ENCODE data around the gene SOX10.
A peak's percentile ranks its signal among the peaks of the same experiment; 100 is the strongest.

Gene SOX10

DNA sequence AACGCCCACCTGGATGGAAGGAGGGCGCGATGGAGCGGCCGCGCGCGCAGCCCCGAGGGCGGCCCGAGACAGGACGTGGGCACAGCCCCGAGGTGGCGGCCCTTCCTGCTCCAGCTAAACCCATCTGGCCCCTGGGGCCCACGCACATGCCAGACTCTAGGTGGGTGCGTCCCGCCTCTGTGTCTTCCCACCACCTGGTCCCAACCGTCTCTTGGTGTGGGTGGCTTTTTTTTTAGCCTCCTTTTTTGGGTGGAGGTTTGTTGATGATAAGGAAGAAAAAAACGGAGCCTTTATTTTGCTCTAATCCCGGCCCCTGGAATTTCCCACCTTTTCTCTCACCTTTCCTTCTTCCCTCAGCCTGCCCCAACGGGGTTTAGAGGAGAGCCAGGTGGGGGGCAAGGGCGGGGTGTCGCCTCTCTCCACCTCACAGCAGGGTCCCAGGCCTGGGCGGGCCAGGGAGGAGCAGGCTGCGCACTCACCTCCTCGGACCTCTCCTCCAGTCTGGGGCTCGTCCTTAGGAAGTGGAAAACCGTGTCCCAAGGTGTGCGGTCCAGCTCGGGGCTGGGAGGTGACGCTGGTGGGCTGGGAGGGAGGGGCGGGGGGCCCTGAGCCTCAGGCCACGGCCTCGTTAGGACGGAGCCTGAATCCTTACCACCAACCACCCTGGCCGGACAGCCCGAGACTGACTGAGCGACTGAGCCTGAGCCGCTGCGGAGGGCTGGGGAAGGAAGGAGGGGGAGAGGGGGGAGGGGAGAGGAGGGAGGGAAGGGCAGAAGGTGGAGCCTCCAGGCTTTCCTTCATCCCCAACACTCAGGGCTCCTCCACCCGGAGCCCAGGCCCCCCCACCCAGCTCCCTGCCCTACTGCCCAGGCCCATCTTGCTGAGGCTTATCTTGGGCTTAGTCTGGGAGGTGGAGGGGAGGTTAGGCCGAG lies at the start of gene SOX10:
Gene SOX10, minus strand, starts transcription at position 696 of the 932 bp plus-strand sequence. CDS start 771 bp downstream, outside the sequence.
- no peak for DNase-seq

DNA sequence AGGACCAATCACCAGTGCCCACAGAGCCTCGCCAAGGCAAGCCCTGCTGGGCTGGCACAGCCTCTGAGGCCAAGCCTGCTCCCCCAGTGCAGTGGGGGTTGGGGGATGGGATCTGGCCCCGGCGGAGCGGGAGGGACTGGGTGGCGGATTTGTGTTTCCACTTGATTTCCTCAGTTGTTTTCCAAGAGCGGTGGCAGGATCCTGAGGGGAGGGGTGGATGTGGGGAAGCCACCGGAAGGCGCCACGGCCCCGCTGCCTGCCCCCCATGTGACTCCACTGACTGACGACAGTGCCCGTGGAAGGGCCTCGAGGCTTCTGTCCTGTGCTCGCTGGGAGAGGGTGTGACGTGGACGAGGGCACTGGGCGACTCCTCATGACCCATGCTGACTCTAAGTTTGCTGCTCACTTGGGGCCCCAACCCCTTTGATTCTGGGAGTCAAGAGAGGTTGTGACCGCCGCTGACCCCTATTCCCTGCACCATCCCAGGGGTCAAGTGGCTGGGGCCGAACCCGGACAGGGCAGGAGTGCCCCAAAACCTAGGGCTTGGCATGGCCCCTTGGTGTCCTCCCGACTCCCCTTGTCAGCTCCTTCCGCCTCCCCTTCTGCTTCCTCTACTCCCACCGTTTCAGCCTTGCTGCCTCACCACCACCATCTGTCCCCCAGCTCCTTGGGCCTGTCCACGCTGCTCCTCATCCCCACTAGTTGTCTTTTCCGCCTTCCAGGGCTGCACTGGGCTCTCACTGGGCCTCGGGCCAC lies 49.3 kb upstream of the SOX10 start:
- DNase-seq, result no peak

DNA sequence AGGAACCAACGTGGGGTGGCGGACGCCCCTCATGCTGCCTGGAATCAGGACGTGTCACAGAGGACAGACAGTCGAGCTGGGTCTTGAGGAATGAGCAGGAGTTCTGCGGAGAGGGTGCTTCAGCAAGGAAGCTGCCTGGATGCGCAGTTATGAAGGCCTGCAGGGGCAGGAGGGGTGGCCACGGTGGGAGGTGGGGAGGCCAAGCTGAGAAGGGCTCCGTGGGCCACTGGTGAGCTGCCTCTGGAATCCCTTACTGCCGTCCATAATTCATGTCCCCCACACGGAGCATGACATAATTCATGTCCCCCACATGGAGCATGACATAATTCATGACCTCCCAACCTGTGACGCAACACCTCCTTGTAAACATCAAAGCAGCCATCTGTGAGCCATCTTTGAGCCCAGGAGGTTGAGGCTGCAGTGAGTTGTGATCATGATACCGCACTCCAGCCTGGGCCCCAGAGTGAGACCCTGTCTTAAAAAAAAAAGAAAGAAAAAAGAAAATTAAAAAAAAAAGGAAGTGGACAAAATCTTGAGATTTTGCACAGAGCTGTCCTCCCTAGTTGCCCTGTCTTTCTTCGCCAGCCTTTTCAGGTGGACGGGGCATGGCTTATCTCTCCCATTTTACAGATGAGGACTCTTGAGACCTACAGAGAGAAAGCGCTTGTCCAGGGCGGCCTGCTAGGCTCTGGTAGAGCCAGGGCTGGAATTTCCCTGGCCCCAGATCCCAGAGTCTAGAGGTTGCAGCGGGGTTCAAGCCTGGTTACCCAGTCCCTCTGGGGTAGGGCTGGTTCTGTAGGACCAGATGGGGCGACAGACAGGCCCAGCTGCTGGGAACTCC lies 48.5 kb upstream of the SOX10 start:
- DNase-seq, result no peak

DNA sequence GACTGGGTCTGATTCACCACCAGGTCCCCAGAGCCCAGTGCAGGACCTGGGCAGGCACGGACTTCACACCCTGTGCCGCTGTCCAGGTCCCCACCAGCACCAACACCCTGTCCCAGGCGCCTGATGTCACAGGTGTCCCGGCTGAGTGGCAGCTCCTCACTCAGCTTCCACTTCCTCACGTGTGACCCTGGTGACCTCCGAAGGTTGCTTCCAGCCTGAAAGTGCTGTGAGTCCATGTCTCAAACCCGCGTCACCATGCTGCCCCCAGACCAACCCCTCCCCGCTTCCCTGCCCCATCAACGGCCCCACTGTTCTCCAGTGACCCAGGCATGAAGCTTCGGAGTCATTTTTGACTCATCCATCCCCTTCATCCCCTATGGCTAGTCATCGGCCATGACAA lies 47.1 kb upstream of the SOX10 start:
- DNase-seq, result peak; percentile 25

DNA sequence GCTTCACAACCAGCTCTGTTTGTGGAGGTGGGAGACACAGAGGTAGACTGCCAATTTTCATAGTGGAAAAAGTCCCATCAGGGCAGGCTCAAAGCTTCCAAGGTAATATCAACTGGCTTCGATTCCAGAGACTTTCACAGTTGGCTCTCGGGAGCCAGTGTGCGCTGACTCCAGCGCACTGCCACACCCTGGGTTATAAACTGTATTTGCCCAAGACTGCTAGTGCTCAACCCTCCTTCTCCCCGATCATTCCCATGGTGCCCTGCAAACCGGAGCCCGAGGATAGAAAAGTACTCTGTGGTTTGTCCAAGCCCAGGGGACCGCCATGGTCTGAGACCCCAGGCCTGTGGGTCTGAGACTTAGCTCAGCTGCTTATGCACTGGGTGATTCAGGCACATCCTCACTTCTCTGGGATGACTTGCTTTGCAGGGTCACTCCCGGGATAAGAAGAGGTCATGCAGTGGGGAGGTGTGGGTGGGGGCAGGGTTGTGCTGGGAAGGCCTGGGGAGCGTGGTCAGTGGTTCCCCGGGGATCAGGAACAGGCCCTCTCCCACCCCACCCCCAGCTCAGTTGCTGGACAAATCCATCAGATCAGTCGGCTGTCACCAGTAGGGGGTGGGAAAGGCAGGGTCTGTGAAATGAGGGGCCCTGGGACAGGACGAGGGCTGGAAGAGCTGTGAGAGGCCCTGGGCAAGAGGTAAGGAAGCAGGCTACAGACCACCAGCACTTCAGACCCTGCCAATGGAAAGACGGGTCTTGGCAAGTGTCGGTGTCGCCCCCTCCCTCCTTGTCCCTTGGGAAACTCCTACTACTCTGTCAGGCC lies 46.2 kb upstream of the SOX10 start:
- DNase-seq, result no peak

DNA sequence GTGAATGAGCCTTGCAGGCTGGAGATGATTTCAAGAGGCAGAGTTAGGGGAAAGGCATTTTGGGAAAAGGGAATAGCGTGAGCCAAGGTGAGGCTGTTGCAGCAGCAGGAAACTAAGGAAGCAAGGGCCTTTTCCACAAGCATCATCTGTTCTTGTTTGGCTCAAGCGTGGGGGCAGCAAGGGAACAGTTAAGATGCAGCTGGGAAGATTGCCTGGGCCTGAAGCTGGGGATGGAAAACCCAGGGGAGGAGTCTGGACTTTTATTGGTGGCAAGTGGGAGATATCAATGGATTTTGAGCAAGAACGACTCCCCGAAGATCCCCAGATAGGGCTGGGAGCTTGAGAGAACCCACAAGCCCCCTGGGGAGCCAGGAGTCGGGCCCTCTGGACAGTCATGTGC lies 45.5 kb upstream of the SOX10 start:
- DNase-seq, result no peak

DNA sequence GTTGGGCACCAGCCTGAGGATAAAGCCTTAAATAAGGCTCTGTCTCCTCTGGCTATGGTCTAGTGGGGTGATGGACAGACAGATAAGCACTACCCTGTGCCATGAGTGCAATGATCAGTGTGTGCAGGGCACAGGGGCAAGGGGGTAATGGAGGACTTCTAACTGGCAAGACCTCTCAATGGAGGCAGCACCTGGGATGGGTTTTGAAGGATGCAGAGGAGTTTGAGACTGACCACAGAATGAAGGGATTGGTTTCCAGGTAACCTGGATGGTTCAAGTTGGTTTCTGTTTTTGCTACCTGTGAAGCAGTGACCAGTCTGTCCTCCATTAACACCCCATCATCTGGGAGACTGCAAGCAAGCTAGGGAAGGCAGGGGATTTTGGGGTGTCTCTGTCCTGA lies 45.0 kb upstream of the SOX10 start:
- no peak for DNase-seq

DNA sequence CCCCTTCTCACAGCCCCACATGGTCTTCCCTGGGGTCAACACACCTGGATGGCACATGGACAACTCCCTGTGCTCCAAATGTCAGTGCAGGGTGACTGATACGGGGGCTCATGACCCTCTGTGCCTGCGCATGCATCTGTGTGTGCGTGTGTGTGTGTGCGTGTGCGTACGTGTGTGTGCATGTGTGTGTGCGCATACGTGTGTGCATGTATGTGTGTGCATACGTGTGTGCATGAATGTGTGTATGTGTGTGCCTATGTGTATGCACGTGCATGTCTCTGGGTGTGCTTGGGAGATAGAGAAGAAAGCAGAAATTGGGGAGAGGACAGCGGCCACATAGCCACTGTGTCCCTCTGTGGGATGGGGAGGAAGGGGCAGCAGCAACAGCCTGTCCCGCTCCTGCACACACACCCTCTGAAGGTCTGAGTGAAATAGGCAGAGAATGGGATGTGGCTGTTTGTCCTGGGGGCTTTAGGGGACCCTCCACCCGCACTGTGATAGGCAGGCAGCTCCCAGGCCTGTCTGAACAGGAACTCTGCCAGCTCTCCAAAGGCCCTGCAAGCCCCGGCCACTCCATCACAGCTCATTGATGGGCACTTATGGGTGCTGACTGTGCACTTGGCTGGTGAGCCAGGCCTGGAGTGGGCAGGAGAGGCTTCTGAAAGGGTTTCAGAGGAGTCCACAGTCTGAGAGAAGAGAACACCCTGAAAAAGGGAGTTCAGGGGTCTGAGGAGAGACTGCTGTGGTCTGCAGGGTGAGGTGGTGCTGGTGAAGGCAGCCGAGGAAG lies 44.2 kb upstream of the SOX10 start:
- DNase-seq, result no peak

DNA sequence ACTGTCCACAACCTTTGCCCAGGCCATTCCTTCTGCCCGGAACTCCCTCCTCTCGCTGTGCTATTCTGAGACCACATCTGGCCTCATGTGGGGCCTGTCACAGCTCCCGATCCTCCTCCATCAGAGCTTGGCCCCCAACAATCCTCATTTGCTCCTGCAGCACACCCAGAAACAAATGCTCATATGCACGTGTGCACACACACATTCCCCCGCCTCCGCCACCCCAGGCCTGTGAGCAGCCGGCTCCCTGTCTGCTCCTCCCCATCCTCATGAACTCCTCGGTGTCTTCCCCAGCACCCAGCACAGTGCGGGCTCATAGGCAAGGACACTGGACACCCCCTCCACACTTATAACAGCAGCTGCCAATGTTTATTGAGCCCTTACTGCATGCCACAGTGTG lies 43.1 kb upstream of the SOX10 start:
- no peak for DNase-seq

DNA sequence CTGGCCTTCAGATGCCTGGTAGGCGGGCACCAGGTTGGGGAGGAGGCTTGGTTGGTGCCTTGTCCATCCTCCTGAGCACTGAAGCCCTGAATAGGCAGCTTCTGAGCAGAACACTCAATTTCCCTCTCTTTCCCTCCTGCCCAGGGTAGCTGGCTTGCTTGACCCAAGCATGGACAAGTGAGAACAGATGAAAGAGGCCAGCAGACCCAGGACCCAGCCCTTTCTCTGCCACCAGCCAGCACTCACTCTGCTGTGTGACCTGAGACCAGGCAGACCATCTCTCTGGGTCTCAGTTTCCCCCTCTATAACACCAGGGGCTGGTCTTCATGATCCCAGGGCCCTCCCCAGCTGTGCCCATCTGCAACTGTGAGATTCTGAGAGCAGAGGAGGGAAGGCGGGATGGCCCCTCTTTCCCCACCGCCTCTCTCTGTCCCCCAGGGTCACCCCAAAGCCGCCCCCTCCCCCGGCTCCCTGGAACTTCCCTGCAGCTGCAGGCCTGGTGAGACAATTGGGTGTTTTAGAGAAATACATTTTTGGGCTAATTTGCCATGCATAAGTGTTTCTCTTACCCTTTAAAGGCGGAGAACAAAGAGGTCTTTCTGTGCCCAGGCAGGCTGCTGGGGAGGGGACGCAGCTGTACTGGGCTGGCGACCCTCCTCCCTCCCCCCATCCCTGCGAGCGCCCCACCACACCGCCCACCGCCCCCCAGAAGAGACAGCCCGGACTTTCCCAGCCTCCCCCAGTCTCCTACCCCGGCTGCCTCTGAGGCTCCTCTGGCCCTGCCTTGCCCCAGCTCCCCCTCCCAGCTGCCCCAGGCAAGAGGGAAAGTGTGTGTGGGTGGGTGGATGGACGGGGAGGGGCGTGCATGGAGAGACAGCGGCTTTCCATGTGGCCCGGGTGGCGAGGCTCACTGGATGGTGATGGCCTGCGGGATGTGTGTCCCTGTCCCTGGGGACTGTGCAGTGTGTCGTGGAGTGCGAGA lies 42.1 kb upstream of the SOX10 start:
- DNase-seq, result no peak

DNA sequence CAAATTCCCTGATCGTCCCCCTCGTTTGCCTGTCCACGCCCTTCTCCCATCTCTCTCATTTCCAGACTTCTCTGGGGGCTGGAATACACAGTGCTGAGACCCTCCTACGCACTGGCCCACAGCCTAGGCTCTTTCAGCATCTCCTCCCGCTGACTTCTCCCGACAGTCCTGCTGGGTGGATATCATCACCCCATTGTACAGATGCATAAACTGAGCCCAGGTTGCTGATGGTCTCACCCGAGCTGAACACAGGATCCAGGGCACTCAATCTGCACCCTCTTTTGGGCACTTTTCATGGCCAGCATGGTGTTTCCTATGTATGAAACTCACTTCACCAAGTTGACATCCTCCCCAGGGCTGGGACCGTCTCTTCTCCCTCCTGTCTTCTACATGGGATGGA lies 41.2 kb upstream of the SOX10 start:
- no peak for DNase-seq

DNA sequence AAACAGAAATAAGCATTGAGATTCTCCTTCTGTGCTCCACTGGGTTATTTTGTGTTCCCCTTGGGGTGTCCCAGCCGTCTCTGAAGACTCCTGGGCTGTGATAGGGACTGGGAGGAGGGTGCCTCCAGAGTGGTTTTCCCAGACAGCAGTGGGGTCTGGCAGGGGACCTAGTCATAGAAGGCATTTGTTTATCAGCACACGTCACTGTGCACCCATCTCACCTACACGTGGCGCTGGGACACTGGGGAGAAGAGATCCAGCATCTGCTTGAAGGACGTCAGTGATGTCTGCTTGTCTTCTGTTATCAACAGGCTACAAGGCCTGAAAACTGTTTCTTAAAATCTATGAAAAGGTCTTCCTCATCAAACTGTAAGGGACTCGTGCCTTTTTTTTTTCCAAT lies 38.7 kb upstream of the SOX10 start:
- no peak for DNase-seq

DNA sequence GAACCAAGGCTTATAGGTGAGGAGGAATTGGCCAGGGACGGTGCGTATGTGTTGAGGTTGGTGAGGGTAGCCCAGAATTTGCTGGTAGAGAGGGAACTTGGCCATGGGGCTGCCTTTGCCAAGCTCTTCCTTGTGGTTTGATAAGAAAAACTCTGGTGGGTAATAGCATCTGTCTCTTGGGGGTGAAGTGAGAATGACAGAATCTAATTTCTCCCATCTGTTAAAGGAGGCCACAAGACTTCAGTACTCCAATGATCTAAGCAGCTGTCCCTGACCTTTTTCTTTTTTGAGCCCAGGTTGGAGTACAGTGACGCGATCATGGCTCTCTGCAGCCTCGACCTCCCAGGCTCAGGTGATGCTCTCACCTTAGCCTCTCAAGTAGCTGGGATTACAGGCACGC lies 36.9 kb upstream of the SOX10 start:
- DNase-seq, result no peak

DNA sequence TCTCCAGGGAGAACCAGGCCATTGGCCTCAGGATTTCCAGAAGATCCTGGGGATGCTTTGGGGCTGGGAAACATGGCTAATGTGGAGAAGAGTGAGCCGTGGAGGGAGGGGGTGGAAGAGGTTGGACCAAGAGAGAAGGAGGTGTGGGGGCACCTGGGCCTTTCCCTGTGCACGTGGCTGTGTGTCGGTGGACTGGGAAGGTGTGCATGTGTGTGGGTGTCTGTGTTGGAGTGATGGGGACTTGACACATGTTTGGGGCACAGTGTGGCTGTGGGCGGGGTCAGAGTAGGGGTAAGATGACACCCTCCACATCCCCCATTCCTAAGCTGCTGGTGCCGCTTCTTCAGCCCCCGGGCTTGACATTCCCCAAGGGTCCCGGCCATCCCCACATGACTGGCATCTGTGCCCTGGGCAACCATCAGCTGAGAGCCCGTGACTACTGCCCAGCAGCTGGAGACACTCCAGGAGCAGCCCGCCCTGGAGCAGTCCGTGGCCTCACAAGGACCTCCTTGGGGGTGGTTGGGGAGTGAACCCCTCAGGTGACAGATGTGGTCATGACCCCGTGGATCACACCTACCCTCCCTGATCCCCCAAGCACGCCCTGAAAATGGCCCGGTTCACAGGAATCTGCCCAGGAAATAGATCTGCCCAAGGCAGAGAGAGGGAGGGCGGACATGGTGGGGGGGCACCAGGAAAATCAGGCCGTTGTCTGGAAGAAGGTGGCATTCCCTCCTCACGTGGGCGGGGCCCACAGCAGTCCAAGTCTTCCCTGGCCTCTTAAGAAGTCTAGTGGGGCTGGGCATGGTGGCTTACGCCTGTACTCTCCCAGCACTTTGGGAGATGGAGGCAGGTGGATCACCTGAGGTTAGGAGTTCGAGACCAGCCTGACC lies 34.8 kb upstream of the SOX10 start:
- no peak for DNase-seq

DNA sequence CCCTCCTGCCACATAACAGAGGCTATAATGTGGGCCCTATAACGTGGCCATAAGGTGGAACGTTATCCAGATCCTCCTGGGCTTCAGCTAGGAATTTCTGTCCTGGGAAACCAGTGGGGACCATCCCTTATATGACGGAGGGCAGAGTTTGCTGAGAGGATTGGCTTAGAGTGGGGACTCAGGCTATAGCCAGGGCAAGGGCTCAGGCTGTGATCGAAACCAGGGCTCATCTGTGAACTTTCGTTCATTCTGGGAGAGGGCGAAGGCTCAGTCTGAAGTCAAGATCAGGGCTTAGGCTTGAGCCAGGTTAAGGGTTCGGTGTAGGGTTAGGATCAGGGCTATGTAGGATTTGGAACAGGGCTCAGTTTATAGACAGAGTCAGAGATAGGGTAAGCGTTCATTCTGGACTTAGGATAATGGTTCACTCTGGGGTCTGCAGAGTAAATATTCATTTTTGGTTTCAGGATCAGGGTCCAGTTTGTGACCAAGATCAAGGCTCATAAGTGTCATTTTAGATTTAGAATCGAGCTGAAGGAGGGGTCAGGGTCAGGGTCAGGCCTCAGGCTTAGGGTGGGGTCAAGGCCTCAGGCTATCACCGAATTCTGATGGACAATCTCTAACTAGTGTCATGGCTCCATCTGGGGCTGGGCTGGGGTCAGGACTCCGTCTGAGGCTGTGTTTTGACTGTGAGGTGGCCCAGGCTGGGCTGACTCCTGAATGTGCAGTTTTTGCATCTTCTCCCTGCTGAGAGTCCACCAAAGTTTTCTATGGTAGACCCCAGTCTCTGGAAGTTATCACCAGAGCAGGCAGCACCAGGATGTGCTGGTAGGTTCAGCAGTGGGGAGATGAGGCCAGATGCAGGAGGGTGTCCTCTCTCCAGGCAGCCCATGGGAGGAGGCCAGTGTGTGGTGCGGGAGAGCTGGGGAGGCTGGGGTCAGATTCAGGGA lies 33.9 kb upstream of the SOX10 start:
- DNase-seq, result no peak

DNA sequence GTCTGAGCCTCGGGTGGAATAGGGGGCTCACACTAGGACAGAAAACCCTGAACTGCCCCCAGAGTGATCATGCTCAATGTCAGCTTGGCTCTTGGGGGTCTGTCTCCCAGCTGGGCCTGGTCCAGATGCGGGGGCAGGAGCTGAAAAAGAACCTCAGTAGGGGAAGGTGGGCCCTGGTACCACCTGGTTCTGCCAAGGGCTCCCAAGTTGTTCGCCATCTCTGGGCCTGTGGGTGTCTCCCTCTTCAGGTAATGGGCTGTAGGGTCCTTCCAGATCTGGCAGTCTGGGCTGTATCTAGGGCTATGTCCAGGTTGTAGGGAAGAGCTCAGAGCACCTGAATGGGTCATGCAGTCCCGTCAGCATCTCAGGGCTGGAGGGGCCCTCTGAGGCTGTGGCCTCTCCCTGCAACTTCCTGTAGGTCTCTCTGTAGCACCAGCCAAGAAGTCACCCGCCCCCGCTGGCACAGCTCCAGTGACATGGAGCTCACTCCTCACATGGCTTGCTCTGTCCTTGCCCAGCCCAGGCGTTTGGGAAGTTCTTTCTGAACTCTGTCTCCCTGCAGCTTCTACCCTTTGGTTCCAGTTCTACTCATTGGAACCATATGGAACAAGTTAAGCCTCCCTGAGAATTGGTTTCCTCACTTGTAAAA lies 33.0 kb upstream of the SOX10 start:
- DNase-seq, result peak; percentile 71

All from RPMI8226 (cell line).